ENCODE data around the gene NTF3.
"Not testable (repeated sequence)": the region's sequence is repeated elsewhere in the genome, so short reads cannot be mapped to it uniquely, and the experiment has no call there.

Gene NTF3

GRCh38 chr12:5534426-5535199, 102.7 kb downstream of the NTF3 start:
- DNase-seq (ENCODE audit: low read depth), result no peak

GRCh38 chr12:5535541-5535940, 103.6 kb downstream of the NTF3 start:
- DNase-seq (ENCODE audit: low read depth), result no peak

- not testable (repeated sequence) for DNase-seq (ENCODE audit: low read depth)
Measured at GRCh38 chr12:5537026-5537615, 105.2 kb downstream of the NTF3 start.

GRCh38 chr12:5537771-5538170, 105.9 kb downstream of the NTF3 start:
- DNase-seq (ENCODE audit: low read depth), result no peak

All from fibroblast of the conjunctiva (primary cell).